ENCODE results near the gene GLCE.
"Not testable (repeated sequence)": the region's sequence is repeated elsewhere in the genome, so short reads cannot be mapped to it uniquely, and the experiment has no call there.

Gene GLCE

DNA sequence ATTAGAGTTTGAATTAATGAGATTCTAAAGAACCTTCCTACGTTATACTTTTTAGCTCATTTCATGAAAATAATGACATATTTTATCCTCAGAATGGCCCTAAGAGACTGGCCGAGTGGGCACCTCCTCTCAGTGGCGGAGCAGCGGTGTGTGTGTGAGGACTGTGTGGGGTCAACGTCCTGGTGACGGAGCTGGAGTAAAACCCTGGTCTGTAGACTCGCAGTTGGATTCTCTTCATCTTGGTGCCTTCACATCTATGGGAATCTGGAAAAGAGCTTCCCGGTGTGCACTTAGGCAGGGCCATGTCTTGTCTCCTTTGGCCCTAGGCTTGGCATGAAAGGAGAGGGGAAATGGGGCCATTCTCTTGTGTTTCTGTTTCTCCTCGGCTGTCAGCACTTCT, 116.9 kb downstream of the GLCE start:
- no peak for DNase-seq

DNA sequence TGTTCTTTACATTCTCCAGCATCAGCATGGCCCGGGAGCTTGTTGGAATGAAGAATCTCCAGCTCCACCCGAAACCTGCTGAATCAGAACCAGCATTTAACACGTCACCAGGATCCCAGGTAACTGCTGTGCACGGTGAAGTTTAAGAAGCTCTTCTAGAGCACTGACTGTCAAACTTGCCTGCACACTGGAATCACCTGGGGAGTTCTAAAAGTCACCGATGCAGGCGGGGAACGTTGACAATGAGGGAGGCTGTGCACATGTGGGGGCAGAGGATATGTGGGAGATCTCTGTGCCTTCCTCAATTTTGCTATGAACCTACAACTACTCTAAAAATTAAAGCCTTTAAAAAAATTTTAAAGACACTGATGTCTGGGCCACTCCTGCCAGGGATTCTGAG, 119.2 kb downstream of the GLCE start:
- DNase-seq = no peak

- DNase-seq = no peak
Measured at GRCh38 chr15:69280783-69281182, 120.3 kb downstream of the GLCE start.

DNA sequence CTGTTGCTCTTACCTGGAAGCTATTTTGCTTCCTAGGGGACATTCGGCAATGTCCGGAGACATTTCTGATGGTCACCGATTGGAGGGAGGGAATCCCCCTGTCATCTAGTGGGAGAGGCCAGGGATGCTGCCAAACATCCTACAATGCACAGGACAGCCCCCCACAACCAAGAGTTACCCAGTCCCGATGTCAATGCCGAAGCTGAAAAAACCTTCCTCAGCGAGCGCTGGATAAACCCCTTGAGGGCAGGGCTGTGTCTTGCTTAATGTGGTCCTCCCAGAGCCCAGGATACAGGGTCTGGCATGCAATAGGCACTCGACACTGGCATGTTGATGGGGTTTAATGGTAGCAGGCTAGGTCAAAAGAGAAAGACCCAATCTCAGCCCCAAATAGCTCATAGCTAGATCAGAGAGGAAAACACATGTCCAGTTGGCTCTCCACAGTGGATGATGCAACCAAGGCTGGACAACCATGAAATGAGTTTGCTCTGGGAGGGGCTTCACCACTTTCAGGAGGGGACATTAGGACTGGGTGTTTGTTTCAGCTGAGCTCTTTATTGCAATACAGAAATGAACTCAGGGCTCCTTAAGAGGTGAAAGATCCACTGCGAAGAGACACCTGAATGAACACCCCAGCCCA, 121.8 kb downstream of the GLCE start:
- no peak for DNase-seq

DNA sequence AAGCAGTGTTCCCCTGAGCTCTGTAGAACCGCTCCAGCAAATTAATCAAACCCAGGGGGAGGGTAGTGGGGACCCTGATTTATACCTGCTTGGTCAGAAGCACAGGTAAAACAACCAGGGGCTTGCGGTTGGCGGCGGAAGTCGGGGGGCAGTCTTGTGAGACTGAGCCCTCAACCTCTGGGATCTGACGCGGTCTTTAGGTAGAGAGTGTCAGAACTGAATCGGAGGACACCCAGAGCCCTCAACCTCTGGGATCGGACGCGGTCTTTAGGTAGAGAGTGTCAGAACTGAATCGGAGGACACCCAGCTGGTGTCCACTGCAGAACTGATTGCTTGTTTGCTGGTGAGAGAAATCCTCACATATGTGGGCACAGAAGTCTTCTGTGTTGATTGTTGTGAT, 125.4 kb downstream of the GLCE start:
- no peak for DNase-seq

DNA sequence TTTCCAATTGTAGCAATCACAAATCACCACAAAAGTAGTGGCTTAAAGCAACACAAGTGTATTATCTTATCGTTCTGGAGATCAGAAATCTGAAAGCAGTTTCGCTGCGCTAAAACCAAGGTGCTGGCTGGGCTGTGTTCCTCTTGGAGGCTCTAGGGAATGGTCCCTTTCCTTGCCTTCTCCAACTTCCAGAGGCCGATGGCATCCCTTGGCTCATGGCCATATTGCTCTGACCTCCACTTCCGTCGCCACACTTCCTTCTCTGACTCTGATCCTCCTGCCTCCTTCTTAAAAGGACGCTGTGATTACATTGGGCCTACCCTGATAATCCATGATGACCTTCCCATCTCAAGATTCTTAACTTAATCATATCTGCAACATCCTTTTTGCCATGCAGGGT, 127.6 kb downstream of the GLCE start:
- no peak for DNase-seq

- DNase-seq = no peak
Measured at GRCh38 chr15:69288531-69289341, 128.3 kb downstream of the GLCE start.

DNA sequence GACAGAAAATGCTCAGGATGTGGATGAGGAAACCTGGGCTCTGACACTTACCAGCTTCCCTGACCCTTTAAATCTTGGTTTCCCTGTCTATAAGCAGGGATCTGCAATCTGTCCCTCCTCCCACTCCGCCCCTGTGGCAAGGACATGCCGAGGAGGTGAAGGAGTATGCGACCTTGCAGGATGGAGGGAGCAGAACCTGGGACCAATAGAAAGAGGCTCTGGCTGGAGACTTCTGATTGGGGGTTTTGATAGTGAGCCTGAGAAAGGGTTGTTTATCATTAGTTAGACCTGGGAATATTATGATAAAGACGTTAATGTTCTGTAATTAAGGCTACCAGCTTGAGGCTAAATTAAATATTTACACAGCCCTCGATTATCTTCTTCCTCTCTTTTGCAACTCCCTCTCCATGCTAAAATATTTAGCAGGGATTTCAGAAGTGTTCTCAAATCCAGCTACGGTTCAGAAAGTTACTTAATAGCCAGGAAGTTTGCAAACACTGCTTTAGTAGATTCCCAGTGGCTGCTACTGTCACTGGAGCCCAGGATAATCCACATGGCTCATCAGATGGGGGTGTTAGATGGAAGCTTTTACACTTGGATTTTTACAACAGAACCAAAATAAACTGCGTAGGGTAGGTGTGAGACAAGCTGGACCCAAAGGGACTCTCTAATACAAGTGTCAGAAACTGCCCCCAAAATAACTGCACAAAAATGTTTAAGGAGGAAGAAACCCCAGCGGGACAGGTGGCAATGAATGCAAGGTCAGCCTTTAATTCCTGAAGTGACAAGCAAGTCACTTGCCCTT, 129.1 kb downstream of the GLCE start:
- DNase-seq = no peak

DNA sequence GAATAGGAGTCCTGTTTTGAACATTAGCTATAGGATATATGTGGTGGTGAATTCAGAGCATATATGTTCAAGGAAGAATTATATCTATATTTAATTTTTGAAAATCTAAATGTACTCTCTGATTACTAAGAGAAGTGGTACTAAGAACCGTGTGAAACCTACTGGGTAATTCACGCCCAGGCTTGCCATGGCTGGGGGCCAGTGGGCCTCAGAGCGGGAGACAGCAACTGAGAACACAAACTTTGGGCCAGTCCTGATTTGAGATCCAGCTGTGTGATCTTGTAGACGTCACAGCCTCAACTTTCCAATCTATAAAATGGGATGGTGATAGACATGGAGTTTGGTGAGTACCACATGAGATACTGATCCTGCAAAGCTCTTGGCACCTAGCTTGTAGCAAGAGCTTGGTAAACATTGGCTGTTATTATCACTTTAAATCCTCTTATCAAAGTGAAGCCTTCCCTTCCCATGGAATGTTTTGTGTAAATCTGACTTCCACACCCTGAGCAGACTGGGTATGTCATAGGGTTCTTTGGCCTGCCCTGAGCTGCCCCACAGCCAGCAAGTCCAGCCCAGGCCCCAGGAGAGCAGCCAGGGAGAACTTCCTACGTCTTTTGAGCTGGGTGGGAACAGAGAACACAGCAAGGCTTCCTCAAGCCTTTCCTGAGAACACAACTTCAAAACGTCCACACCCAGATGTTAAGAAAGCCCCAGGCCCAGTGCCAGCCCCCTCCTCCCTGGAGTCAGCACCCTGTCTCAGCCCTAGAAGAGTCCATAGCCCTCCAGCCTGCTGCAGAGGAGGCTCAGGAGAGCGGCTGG, 130.1 kb downstream of the GLCE start:
- DNase-seq = no peak

- DNase-seq = not testable (repeated sequence)
Measured at GRCh38 chr15:69291651-69292050, 131.2 kb downstream of the GLCE start.

GRCh38 chr15:69292826-69293420, 132.5 kb downstream of the GLCE start:
- DNase-seq = no peak

- DNase-seq = no peak
Measured at GRCh38 chr15:69293741-69294615, 133.5 kb downstream of the GLCE start.

DNA sequence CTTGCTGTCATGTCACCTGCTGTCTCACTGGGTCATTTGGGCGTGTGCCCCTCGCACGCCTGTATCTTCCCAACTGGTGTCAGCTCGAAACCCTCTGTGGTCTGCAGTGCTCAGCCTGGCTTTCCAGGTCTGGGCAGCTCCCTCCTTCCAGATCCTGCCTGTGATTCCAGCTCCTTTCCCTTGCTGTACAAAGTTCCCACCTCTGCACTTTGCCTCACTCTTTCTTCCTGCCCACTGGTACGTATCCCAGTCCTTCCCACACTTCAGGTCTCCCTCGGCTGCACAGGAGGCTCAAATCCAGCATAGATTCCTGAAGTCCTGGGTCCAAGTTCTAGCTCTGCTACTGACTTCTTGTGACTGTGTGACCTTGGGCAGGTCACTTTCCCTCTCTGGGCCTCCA, 136.2 kb downstream of the GLCE start:
- no peak for DNase-seq

DNA sequence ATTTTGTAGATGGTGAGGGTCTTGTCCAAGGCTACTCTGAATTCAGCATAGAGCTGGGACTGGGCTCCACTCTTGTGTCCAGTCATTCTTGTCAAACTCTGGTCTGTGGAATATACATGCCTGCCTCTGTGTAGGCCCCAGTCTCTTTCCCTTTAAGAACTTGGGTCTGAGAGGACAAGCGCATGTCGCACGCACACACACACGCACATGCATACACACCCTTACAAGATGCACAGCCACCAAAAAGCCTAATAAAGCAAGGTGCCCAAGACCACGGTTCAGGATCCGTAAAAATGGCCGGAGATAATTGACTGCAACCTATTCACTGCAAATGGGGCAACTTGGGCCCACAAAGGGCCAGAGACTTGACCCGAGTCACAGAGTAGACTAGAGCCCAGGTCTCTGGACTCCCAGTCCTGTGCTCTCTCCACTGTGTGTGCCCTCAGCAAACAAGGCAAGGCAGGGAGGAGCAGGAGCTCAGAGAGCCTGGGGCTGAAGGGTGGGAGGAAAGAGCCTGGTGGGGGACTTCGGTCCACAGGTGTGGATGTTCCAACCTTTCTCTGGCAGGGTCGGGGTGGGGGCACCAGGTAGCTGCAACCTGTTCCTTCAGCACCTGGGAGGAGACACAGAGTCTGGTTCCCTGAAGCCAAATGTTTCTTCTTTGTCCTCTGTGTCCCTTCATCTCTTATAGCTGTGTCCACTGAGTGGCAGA, 137.4 kb downstream of the GLCE start:
- DNase-seq = no peak

DNA sequence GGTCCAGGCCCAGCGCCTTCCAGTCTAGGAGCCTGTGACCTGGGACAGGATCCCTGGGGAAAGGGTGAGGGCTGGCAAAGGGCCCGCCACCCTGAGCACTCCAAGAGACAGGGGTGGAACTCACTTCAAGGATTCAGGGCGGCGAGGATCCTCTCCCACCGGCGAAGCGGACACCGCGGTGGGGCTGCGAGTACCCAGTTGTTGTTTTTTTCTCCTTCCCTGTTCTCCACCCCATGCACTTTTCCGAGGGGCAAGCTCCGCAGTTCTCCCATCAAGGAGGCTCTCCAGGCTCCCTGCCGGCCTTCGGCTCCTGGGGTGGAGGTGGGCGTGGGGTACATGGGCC, 137.9 kb downstream of the GLCE start:
- no peak for DNase-seq

- DNase-seq = peak; percentile 13
Measured at GRCh38 chr15:69298697-69299441, 138.4 kb downstream of the GLCE start, which contains the start of gene PAQR5. TSS of gene PAQR5 (plus strand) at chr15:69298912. CDS start at chr15:69360081, 61,169 bp downstream.

GRCh38 chr15:69299451-69299886, 139.0 kb downstream of the GLCE start:
- DNase-seq = no peak

DNA sequence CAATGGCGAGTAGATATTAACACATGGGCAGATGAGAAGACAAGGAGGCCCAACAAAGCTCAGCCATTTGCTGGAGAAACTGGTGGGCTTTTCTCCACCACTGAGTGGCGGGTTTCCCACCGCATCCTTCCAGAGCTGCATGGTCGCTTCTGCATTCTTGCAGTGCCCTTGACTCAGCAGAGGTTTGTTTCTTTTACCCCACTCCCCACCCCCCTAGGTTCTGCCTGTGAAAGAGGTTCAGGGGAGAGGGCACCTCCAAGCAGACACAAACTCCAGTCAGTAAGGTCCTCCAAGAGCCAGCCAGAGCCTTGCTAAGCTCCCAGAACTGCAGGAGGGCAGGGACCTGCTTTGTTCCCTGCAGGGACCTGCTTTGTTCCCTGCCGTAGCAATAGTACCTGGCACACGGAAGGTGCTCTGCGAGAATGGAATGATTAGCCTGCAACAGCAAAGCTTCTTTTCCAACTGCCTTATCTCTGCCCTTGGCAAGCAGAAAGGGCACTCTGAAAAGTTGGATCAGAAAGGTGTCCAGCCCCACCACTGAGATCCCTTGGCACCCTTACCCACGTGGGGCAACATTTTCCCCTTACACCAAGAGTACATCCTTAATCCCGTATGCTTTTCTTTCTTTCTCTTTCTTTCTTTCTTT, 139.6 kb downstream of the GLCE start:
- no peak for DNase-seq

- not testable (repeated sequence) for DNase-seq
Measured at GRCh38 chr15:69301101-69301500, 140.7 kb downstream of the GLCE start.
